GM18861 (cell line): ENCODE data around the gene MPRIP.
"Not testable (repeated sequence)": the region's sequence is repeated elsewhere in the genome, so short reads cannot be mapped to it uniquely, and the experiment has no call there.

Source experiments
- ATAC-seq: cut with Tn5 transposase; IDR thresholded peaks from one replicate; pipeline ENCODE4 v1.9.1; 2021; ENCODE audit not compliant: unreplicated experiment

Gene MPRIP

DNA sequence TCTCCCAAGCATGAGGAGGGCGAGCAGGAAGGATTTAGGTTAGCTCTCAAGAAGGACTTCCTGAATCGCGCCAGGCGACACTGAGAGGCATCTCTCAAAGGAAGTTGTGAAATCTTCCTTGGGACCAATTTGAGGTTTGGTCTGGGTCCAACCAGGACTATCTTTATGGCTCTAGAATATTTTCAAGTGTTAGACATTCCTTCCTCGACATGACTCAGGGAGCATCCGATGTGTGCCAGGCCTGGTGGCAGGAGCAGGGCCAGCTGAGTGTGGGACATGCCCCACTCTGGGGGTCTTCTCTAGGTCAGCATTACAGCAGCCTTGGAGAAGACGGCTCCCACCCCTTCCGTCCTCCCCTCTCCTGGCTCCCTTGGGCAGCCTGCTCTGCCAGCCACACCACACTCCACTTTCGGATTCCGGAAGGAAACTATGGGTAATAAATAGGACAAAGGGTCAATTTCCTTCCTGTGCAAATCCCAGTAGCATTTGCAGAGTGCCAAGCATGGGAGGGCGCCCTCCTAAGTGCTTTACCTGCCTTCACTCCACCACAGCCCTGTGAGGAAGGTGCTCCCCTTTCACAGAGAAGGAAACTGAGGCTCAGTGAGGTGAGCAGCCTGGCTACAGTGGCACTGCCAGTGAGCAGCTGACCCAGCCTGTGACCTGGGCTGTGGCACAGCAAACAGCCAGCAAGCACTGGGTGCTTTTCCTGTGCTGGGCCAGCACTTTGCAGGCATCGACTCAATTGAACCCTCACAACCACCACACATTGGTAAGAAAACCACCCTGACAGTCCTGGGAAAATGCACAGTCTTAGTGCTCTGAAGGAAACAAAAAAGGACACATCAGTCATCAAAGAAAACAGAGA lies 31.0 kb upstream of the MPRIP start:
- not testable (repeated sequence) for ATAC-seq

DNA sequence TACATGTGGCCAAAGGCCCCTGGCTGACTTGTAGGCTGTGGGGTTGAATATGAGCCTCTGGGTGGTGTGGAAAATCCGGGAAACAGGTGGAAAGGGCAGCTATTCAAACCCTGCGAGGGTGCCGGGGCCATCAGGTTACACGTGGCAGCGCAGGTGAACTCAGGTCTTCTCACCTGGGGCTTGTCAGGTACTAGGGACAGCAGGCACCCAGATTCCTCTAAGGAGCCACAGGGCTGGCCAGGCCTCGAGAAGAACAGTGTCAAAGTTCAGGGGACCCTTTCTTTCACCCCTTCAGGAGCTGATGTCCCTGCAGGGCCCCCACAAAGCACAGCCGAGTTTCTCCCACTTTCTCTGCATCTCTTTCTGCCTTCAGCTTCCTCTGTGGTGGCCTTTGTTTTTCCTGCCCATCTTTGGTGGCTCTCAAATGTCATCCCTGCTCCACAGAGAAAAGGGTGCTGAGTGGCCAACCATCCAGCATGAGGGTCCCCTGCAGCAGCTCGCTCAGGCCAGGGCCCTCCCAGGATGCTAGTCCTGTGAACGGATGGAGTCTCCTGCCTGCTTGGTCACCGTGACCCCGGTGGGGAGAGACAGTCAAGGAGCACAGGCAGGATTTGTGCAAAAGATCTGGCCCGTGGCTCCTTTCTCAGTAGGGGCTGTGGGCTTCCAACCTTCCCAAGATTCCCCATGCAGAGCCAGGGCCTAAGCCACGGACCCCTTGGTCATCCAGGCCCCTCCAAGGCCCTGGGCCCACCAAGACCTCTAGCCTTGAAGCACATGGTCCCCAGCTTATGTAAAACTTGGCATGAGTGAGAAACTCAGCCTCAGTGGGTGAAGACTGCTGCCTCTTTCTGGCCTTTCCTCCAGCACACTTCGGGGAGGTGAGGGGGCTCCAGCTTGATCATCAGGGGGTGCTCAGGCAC lies 28.2 kb upstream of the MPRIP start:
- ATAC-seq, result not testable (repeated sequence)

DNA sequence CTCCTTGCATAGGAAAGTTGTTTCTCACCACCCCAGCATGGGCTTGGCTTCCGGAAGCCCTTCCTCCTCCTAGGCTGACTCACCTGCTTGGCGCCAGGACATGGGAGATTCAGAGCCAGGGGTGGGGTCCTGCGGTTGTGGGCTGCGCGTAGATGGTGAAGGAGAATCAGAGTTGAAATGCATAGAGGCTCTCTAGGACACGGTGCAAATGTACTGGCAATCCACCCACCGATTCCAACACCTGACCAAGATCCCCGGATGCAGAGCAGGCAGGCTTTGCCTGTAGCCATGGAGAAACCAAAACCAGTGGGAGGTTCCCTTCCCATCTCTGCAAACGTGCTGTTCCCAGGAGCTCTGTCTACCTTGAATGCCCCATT lies 27.5 kb upstream of the MPRIP start:
- ATAC-seq, result not testable (repeated sequence)

DNA sequence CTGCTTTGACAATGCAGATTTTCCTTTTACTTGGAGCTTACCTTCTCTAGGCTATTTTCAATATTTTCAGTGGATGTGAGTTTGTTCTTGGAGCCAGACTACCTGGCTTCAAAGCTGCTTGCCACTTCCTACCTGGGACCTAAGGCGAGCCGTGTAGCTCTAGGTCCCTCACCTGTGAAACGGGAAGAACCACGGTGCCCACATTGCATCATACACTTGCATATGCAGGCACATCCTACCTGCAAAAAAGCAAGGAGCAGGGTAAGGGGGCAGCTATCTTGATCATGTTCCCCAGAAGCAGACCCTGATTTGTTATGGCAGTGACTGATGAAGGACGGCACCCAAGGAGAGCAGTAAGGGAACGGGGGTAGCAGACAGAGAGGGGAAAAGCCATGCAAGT lies 27.0 kb upstream of the MPRIP start:
- no peak for ATAC-seq

DNA sequence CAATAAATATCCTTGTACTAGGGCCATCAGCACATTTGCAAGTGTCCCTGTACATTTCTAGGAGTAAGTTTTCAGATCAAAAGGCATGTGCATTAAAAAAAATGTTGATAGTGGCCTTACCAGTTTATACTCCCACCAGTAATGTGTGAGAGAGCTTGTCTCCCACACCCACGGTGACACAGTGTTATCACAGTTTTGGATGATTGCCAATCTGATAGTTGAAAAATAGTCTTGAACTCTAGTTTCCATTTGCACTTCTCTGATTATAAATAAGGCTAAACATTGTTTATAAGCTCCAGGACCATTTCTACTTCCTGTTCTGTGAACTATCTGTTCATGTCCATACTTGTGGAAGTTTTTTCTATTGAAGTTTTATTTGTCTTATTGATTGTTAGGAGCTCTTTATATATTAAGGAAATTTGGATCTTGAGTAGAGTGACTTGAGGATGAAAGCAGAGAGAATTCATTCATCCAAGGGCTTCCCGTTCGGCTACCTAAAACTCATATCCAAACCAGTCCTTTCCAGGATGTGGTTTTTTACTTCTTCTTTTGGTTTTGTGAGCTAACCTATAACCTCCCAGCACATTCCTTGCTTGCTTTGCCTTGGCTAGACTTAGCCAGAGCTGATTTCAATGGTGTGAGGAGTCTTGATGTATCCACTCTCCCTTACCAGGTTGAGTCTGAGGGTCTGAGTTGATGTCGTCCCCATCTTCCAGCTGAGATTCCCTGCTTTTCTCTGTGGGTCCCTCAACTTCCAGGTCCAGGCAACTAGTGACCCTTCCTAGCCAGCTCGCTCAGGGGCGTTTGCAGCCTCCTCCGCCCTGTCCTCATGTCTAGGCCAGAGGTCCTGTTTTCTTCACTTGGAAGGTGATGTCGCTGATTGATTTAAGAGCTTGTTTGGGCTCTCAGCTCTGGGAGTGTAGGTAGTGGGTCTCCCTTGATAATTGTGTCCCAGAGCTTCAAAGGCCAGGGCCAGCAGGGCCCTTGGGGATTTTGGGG lies 25.8 kb upstream of the MPRIP start:
- ATAC-seq, result not testable (repeated sequence)

DNA sequence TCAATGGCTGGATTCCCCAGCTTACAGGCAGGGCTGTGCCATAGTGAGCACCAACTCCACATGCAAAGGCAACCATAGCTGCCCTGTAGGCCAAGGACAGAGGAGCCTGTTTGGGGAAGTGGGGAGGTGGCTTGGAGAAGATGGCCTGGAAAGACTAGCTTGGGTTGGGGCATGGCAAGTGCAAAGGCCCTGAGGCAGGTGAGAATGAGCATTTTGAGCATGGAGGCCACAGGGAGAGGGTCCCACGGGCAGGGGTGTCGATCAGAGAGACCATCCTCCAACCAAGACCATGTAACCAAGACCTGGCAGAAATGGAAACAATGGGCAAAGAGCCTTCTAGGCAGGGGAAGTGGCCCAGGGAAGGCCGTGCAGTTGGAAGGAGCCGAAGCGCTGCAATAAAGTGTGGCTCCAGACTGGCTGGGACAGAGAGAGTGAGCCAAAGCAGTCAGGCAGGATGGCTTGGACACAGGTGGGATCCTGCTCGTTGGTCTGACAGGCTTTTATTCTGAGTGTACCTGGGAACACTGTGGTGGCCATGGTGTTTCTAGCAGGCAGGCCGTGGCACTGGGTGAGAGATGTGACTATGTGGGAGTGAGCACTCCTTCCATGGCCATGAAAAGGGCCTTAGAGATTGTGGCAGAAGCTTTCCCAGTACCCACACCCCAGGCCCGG lies 24.8 kb upstream of the MPRIP start:
- ATAC-seq, result no peak

DNA sequence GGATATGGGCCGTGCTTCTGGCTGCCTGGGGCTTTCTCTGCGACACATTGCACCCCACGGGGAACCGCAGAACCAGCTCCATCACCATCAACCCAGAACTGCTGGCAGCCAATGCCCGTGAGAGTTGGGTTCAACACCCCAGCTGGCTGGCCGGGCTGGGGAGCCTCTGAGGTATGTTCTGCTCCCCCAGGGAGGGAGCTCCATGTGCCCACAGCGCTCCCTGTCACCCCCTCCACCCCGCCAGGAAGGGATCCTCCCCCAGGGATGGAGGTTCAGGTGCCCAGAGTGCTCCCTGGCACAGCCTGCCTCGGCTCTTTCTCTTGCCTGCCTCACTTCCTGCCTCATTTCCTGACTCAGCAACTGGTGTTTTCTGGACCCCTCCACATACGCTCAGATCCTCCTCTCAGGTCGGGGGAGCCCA lies 24.2 kb upstream of the MPRIP start:
- no peak for ATAC-seq

DNA sequence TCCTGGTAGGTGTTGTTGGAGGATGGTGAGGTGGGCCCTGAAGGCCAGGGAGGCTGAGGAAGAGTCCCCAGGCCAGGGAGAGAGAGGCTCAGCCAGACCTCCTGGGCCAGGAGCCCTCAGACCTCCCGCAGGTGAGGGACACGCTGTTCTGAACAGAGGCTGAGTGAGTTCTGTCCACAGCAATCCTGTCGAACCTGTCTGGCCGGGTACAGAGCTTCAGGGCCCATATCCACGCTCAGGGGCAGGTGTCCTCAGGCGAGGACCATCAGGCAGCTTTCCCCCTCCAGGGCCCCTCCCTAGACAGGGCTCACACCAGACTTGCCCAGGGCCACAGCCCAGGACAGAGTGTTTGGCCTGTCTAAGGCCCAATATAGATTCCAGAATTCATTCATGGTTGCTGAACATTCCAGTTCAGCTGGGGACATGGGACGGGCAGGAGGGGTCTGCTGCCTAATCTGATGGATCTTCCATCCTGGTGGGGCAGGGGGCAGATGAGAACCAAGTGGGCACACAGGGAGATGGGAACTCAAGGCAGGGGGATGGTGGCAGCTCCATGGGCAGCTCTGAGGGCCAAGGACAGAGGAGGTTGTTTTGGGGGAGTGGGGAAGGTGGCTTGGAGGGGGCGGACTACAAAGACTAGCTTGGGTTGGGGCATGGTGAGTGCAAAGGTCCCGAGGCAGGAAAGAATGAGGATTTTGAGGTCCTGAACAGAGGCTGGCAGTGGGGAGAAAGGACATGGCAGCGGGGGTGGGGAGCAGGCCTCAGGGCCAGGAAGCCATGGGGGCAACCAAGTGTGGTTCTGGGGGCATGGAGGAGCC lies 23.4 kb upstream of the MPRIP start:
- ATAC-seq, result no peak

DNA sequence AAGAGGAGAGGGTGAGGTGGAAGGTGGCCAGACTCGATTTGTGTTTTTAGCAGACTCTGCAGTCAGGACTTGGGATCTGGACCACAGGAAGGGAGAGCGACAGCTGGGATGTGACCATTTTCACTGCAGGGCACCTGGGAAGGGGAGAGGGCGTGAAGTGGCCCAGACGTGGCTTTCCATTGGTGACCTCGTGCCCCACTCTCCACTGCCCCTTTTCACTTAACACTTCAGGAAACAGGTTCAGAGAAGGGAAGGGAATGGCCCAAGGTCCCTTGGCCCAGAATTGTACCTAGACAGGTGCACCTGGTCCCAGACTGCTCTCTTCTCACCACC lies 22.9 kb upstream of the MPRIP start:
- no peak for ATAC-seq

DNA sequence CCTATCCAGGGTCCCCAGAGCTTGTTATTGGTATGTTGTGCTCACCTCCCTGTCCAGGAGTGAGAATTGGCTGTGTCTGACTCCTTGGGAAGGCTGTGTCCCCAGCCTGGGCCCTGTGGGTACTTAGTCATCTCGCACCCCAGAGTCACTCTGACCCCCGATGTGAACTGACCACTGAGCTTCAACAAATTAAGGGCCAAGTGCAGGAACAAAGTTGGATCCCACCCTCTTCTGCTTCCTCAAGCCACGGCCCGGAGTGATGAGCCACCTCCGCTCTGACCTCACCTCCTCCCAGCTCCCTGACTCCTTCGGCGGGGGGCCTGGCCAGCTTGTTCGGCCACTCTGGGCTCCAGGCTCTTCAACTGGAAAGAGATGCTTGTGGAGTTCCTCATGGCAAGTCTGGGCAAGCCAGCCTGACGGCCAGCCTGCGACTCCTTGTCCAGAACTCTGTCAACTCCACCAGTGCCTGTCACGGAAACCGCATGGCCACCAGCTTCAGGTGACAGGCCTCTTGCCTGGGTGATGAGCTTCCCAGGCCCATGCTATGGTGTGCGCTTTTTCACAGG lies 22.3 kb upstream of the MPRIP start:
- no peak for ATAC-seq

DNA sequence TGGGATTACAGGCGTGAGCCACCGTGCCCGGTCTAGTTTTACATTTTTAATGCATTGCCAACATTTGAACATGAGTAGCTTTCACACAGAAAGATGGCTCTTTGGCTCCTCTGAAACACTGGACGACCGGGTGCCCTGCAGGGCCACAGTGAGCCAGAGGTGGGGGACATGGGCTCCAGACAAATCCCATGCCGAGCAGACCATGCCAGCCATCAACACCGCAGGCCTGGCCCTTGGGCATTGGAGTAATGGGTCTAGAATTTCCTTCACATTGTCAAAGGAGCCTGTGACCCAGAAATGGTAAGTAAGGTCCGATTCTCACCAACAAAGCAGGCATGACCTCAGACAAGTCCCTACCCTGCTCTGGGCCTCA lies 21.4 kb upstream of the MPRIP start:
- no peak for ATAC-seq

DNA sequence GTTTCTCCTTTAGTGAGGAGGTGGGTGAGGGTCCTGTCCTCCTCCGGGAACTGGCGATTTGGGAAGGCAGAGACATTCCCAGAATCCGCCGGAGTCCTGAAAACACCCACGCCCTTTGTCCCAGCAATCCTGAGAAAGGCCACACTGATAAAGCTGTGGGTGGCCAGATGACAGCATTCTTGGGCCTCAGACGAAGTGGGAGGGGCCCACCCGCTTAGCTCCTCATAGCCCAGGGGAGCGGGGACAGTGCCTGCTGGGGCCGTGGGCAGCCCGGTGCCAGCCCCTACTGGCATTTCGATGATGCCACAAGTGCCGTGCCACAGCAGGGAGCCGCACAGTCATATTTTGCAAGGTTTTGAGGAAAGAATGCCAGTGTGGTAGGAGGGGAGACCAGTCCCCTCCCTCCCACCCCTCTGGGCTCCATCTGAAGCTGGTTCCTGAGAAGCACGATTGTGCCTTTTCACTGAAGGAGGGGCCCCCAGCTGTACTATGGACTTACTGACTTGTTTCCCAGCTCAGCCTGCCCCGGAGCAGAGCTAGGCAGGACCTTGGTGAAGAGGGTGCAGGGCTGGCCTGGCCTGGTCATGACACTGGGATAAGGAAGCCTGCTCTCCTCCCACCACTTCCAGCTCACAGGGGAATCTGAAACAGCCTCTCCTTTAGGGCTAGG lies 20.9 kb upstream of the MPRIP start:
- no peak for ATAC-seq

DNA sequence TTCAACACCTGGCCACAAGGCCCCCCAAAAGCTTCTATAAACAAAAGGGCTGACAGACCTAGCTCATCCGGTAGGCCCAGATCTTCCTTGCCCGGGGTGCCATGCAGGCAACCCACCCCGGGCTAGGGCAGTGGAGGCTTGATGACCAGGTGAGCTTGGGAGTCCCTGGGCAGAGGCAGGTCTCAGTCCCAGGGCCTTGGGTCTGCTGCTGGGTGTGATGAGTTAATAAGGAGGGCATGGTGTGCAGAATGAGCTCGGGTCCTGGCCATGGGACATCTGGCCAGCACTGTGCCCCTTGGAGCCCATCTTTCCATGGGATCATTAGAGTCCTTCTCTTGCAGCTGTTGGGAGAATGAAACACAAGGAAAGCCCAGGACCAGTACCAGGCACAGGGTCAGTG lies 20.2 kb upstream of the MPRIP start:
- ATAC-seq, result no peak

DNA sequence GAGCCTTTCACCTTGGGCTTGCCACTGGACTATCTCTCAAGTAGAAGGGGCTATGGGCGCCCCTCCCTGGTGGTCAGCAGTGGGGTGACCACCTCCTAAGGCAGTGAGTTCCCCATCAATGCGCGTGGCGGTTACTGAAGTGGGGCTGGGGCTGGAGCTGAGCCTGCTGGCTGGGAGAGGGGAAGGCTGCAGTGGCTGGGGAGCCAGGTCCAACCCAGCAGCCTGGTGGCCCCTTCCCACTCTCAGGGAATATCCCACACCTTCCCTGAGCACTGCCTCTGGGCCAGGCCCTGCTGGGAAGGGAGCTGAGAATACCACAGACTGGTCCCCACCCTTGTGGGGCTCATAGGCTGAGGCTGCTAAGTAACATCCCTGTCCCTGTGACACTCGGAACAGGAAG lies 19.8 kb upstream of the MPRIP start:
- no peak for ATAC-seq

DNA sequence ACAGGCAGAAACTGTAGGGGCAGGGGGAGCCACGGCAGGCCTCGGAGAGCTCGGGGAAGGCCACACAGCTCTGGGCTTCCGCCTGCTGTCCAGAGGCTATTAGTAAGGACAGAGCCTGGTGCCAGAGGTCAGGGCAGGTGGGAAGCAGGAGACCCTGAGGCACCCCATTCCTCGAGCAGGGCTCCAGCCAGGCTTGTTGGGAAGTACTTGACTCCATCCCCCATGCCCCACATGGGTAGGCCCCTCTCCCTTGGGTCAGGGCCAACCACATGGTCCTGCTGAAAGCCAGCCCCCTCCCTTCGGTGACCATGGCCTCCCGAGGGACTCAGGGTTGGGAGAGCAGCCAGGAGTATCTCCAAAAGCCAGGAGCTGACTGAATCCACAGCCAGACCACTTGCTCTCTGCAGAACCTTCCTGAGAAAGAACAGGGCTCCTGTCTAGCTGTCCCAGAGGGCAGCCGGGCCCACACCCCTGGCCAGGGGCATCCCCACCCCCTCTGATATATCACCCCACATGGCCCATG lies 17.4 kb upstream of the MPRIP start:
- ATAC-seq, result no peak

DNA sequence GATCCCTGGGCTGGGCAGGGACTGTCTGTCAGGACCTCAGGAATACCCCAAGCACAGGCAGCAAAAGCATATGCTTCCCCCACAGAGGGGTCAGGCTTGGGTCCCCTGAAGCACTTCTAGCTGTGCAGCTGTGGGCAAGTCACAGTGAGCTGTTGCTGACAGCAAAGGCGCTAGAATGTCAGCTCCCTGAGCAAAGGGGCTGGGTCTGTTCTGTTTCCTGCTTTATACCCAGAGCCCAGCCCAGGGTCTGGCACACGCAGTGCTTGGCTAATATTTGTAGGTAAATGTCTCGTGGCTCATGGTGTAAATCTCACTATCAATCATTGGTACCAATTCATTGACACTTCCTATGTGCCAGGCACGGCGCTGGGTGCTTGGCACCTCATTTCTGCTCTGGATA lies 16.6 kb upstream of the MPRIP start:
- ATAC-seq, result no peak

DNA sequence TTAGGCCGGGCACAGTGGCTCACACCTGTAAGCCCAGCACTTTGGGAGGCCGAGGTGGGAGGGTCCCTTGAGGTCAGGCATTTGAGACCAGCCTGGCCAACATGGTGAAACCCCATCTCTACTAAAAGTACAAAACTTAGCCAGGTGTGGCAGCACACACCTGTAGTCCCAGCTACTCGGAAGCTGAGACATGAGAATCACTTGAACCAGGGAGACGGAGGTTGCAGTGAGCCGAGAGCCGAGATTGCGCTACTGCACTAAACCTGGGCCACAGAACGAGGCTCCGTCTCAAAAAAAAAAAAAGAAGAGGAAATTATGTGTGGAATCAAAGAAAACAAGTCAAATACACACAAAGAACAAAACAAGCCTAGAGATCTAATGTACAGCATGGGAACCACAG lies 16.1 kb upstream of the MPRIP start:
- no peak for ATAC-seq

DNA sequence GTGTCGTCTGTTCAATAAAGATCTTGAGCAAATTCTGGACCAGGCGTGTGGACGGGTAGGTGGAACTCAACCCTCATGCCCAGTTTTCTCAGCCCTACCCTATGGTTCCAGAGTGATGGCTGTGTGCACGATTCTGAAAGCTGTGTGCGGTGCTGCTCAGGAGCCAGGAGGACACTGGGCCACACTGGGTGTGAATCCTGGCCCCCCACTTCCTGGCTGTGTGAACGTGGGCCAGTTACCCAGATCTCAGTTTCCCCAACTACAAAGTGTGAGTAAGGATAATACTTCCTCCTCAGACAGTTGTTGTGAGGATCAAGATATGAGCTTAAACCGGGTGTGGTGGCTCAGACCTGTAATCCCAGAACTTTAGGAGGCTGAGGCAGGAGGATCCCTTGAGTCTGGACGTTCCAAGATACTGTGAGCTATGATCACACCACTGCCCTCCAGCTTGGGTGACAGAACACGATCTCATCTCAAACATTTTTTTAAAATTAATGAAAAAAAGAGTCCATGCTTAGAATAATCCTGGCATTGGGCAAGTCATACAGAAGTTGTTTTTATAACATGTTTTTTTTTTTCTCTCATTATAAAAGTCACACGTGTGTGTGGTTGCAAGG lies 14.7 kb upstream of the MPRIP start:
- no peak for ATAC-seq
